Stomach (tissue), 9 donors: Measurements from ENCODE around the gene VIT. TPM values are rescaled to one million over a fixed set of nuclear protein-coding genes. Genes with fewer than 3 reads are reported as not detected.

Experiments used
- DNase-seq, 2 donors: peaks; one replicate each; pipeline versions ENCODE4 v3.0.0 to v3.0.0-alpha.2; 2013 to 2019
- H3K27ac ChIP-seq, 5 donors: fragments of 200-600 bp in 4 of 5; sonication (generic) in 4 of 5; one replicate each; pipeline ENCODE4 v1.5.1; 2013 to 2019; ENCODE audit warnings: mild to moderate bottlenecking in 1 of 5, moderate library complexity in 1 of 5
- H3K27me3 ChIP-seq, 3 donors: fragments of 200-600 bp; sonication (generic); one replicate each; pipeline ENCODE4 v1.5.1; 2017 to 2019; ENCODE audit warnings: mixed run types in 1 of 3
- H3K36me3 ChIP-seq, 4 donors: fragments of 200-600 bp; sonication (generic); 1 replicate in 3 of 4; 2 replicates in 1 of 4; pipeline ENCODE4 v1.5.1; 2016 to 2019
- H3K4me1 ChIP-seq, 4 donors: fragments of 200-600 bp; sonication (generic); one replicate each; pipeline ENCODE4 v1.5.1; 2016 to 2019
- H3K4me3 ChIP-seq, 4 donors: fragments of 200-600 bp; sonication (generic) in 3 of 4; one replicate each; pipeline ENCODE4 v1.5.1; 2016 to 2019; ENCODE audit warnings: mild to moderate bottlenecking in 1 of 4
- H3K9me3 ChIP-seq, 4 donors: fragments of 200-600 bp; sonication (generic); one replicate each; pipeline ENCODE4 v1.5.1; 2016 to 2019
- CTCF ChIP-seq, 7 experiments: fragments of 450-650 bp in 4 of 7; fragments of 200-600 bp in 3 of 7; sonication (generic) in 3 of 7; IDR thresholded peaks; one replicate each; pipeline ENCODE4 v1.5.1; 2016 to 2019; ENCODE audit warnings: antibody characterized with exemption in 7 of 7, control low read depth in 2 of 7, mild to moderate bottlenecking in 1 of 7
- EP300 ChIP-seq: sonication (generic); formaldehyde crosslinking; IDR thresholded peaks from one replicate; pipeline ENCODE4 v1.6.1; 2017; ENCODE audit warnings: antibody characterized with exemption
- POLR2A ChIP-seq, 4 donors: fragments of 450-650 bp; IDR thresholded peaks; one replicate each; pipeline ENCODE4 v1.6.1; 2016; ENCODE audit warnings: antibody characterized with exemption in 4 of 4, control low read depth in 2 of 4, mild to moderate bottlenecking in 1 of 4, moderate library complexity in 1 of 4
- POLR2AphosphoS5 ChIP-seq, 3 donors: sonication (generic); formaldehyde crosslinking; IDR thresholded peaks; one replicate each; pipeline ENCODE4 v1.6.1; 2016; ENCODE audit warnings: antibody characterized with exemption in 3 of 3
- WGBS, 5 donors: extraction: QIAGEN DNeasy Blood & Tissue Kit in 3 of 5; methylation state at CpG; one replicate each; pipeline versions ENCODE4 v1.1.5 to v1.1.7; 2013 to 2018; 5-methylcytosine and 5-hydroxymethylcytosine counted together
- intact Hi-C: fragments of 100-400 bp; cut with DNase I; formaldehyde crosslinking; loops from one replicate; pipeline ENCODE4 v1.15.1; 2023; ENCODE audit warnings: low total_unique reads
- polyA plus RNA-seq, 3 donors: library from polyadenylated mRNA; stranded (reverse); fragments of 200-250 nt; gene quantifications; one replicate each; pipeline ENCODE4 v1.2.3, GENCODE V29; 2013
- total RNA-seq, 5 donors: library from RNA; depleted of rRNA; stranded (reverse); fragments of >200 nt; gene quantifications; one replicate each; pipeline versions ENCODE4 v1.1.0 to v1.2.3, GENCODE V29; 2014 to 2016
- donor health status: healthy with polysubstance abuse.
- donor health status: Bipolar disorder and iron deficiency.
- donor health status: healthy.

The VIT gene
- total and polyA plus RNA-seq, 8 donors: 0.12 to 9.1 (median 2.0) TPM; not detected in 2

DNA sequence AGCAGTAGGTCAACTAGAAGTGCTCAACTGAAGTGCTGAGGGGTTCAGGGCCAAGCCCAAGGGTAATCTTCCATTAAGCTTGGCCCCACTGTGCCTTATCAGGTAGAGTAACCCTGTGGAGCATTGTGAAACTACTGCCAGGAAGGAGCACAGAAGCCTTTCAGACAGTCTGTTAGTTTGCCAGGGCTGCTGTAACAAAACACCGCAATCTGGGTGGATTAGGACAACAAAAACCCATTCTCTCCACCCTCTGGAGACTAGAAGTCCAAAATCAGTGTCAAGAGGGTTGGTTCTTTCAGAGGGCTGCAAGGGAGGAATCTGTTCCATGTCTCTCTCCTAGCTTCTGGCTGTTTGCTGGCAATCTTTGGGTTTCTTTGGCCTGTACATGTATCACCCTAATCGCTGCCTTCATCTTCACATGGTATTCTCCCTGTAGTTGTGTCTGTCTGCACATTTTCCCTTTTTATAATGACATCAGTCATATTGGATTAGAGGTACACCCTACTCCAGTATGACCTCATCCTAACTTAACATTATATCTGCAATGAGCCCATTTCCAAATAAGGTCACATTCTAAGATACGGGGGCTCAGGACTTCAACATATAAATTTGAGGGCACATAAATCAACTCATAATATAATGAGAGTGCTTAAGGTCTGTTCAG is 21.2 kb downstream of the VIT start:
- intact Hi-C loops: no loop called here
- Histone ChIP-seq H3K4me1 (no peaks in the 10 kb centered on the region), H3K4me3 (no peak overlapping the region), H3K27ac (no peak overlapping the region), H3K27me3 (no peaks in the 10 kb centered on the region), H3K36me3 (no peaks in the 10 kb centered on the region), H3K9me3 (peaks cover 0 to 12% (median 5%) of the 10 kb centered on the region in 4 donors)
- DNase-seq: no peak
- WGBS, 5 donors: 89 to 95% (median 90%) methylated on average over 3 of the region's 3 CpGs
- TF ChIP-seq CTCF (IDR thresholded peaks at IDR 0.05): no peak
- TF ChIP-seq POLR2A (IDR thresholded peaks at IDR 0.05): no peak
- TF ChIP-seq POLR2AphosphoS5 (IDR thresholded peaks at IDR 0.05): no peak
- no peak for TF ChIP-seq EP300

DNA sequence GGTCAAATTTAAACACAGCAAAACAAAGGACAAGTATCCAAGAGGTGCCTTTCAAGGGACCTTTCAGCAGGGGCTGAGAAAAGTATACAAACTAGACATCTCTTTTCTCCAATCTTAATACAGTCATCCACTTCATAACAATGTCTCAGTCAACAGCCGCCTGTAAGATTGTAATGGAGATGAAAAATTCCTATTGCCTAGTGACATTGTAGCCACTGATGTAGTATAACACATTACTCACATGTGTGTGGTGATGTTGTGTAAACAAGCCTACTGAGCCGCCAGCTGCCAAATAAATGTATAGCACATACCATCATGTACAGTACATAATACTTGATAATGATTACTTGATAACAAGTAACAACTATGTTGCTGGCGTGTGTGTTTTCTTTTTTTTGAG is 31.0 kb downstream of the VIT start:
- no peak overlapping the region for H3K27ac ChIP-seq
- no peak overlapping the region for H3K4me3 ChIP-seq
- no peaks in the 10 kb centered on the region for H3K27me3 ChIP-seq
- no peak for DNase-seq
- H3K36me3 ChIP-seq: no peaks in the 10 kb centered on the region
- H3K9me3 ChIP-seq: peaks cover 0 to 10% (median 3%) of the 10 kb centered on the region in 4 donors
- 64 to 85% (median 74%) methylated on average over 3 of the region's 3 CpGs for WGBS, 5 donors
- no peaks in the 10 kb centered on the region for H3K4me1 ChIP-seq
- no peak for TF ChIP-seq CTCF (IDR thresholded peaks at IDR 0.05)
- TF ChIP-seq EP300: no peak
- TF ChIP-seq POLR2AphosphoS5 (IDR thresholded peaks at IDR 0.05): no peak
- no peak for TF ChIP-seq POLR2A (IDR thresholded peaks at IDR 0.05)
- intact Hi-C loops: no loop called here

GRCh38 chr2:36729067-36729466 is 32.6 kb downstream of the VIT start:
- Histone ChIP-seq H3K36me3 (no peaks in the 10 kb centered on the region), H3K27me3 (no peaks in the 10 kb centered on the region), H3K4me1 (no peaks in the 10 kb centered on the region), H3K4me3 (no peak overlapping the region), H3K9me3 (peaks cover 0 to 10% (median 3%) of the 10 kb centered on the region in 4 donors), H3K27ac (no peak overlapping the region)
- no peak for TF ChIP-seq POLR2AphosphoS5 (IDR thresholded peaks at IDR 0.05)
- TF ChIP-seq CTCF (IDR thresholded peaks at IDR 0.05): no peak
- no peak for TF ChIP-seq EP300
- no peak for TF ChIP-seq POLR2A (IDR thresholded peaks at IDR 0.05)
- WGBS, 5 donors: 60 to 81% (median 64%) methylated on average over 4 of the region's 4 CpGs
- intact Hi-C loops: no loop called here
- no peak for DNase-seq

DNA sequence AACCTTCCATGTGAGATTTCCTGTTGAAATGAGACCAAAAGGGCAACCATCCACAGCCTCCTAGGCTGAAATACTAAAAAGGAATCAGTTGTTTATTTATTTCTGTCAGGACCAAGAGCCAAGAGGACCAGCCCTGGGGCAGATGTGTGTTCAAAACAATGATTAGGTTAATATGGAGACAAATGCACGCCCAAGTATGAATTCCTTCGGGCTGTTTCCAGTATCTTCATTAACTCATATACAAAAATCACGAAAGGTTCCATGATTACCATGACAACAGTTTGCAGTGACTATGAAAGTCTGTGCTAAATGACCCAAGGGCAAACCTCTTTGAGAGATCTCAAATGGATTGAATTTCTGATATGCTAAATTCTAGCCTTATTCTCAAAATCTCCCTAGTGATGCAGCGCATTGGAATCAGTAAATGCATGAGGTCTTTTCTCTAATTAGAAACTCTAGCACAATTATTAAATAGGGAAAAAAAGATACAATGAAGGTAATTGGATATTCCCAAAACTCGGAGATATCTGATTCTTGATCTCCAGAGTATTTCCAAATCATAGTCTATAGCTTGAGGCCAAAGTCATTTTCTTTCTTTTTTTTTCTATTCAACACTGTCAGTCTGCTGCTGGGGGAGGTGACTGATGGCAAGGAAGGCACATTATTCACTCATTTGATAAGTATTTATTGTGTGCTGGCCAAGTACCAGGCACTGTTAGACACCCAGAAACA is 35.6 kb downstream of the VIT start:
- Histone ChIP-seq H3K36me3 (no peaks in the 10 kb centered on the region), H3K9me3 (peaks cover 0 to 10% (median 3%) of the 10 kb centered on the region in 4 donors), H3K27ac (no peak overlapping the region), H3K27me3 (no peaks in the 10 kb centered on the region), H3K4me1 (no peaks in the 10 kb centered on the region), H3K4me3 (no peak overlapping the region)
- 44 to 56% (median 51%) methylated on average over 5 of the region's 5 CpGs for WGBS, 5 donors
- intact Hi-C loops: no loop called here
- DNase-seq: peak in 1 of 2 donors; percentile 58
- no peak for TF ChIP-seq EP300

DNA sequence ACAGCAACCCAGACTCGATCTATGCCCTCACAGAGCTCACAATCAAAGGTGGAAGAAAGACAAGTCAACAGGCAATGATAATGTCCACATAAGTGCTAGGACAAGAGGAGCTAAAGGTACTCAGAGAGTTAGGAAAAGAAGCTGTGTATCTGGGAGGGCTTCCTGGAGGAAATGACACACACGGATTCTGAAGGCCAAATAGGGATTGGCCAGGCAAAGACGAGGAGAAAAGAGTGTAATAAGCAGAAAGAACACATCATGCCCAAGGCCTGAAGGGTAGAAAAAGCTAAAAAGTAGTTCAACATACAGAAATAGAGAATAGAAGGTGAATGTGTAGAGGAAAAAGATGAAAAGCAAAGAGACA is 36.1 kb downstream of the VIT start:
- intact Hi-C loops: no loop called here
- no peaks in the 10 kb centered on the region for H3K4me1 ChIP-seq
- DNase-seq: no peak

More for the DNA sequence above, 36.1 kb downstream of the VIT start:
- 57 to 81% (median 73%) methylated on average over 3 of the region's 3 CpGs for whole genome bisulfite sequencing, 5 donors
- Histone ChIP-seq H3K4me3 (no peak overlapping the region), H3K27ac (no peak overlapping the region), H3K9me3 (peaks cover 0 to 10% (median 3%) of the 10 kb centered on the region in 4 donors), H3K36me3 (no peaks in the 10 kb centered on the region), H3K27me3 (no peaks in the 10 kb centered on the region)
- TF ChIP-seq EP300: no peak
- no peak for TF ChIP-seq POLR2A (IDR thresholded peaks at IDR 0.05)
- no peak for TF ChIP-seq POLR2AphosphoS5 (IDR thresholded peaks at IDR 0.05)
- TF ChIP-seq CTCF (IDR thresholded peaks at IDR 0.05): no peak
